Measurements from ENCODE around the gene PPY.

Gene PPY

DNA sequence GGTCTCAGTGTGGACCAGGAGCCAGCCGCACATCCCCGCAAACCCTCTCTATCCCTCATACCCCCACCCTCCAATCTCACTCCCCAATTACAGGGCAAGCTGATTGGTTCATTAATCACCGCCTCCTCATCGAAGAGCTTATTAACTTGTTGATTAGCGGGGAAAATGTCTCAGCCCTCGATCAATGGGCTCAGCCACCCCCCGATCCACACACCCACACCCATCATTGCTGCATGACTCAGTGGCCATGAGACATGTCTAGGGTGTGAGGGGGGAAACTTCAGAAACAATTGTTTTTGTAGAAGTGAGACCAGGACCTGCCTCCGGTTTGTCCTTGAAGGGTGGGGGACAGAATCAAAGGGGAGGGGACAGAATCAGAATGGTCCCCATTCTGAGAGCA is 13.9 kb upstream of the PPY start:
- TF ChIP-seq, protein P1, sequence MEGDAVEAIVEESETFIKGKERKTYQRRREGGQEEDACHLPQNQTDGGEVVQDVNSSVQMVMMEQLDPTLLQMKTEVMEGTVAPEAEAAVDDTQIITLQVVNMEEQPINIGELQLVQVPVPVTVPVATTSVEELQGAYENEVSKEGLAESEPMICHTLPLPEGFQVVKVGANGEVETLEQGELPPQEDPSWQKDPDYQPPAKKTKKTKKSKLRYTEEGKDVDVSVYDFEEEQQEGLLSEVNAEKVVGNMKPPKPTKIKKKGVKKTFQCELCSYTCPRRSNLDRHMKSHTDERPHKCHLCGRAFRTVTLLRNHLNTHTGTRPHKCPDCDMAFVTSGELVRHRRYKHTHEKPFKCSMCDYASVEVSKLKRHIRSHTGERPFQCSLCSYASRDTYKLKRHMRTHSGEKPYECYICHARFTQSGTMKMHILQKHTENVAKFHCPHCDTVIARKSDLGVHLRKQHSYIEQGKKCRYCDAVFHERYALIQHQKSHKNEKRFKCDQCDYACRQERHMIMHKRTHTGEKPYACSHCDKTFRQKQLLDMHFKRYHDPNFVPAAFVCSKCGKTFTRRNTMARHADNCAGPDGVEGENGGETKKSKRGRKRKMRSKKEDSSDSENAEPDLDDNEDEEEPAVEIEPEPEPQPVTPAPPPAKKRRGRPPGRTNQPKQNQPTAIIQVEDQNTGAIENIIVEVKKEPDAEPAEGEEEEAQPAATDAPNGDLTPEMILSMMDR (IDR thresholded peaks at IDR 0.05; ENCODE audit: insufficient read depth, low read length, missing control alignments): no peak
- ChIA-PET CTCF (interaction anchor here (0.6 to 4.8 kb wide), 4 partner anchors 12 to 184 kb away, joined by 3 to 42 read pairs (median 4); no protein-coding TSS in a partner anchor), POLR2A (no interaction called here)
- H3K4me3 ChIP-seq (ENCODE audit: low read depth, low read length): no peak overlapping the region
- no peak for DNase-seq (ENCODE audit: low read depth, low spot score)

DNA sequence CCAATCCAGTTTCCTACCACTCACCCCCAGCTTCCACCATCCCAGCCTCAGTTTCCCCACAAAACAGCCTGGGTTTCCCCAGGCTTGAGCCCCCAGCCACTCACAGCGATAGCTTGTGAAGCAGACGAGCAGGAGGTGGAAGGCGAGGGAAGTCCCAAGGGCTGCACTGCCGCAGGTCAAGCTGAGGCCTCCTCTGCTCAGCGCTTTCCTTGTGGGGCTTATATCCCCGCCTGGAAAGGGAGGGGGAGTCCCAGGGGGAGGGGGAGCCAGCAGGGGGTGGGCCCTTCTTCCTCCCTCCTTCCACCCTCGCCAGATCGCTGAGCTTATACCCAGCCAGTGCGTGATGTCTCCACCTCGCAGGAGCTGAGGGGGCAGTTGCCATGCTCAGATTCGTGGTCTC is 11.5 kb upstream of the PPY start, which contains the start of gene PYY:
Gene PYY, minus strand, starts transcription at position 195 of the 400 bp plus-strand sequence. CDS start 457 bp downstream, outside the sequence.
- CTCF ChIA-PET: interaction anchor here (1.1 to 5.1 kb wide), 3 partner anchors 9 to 44 kb away, joined by 3 to 28 read pairs (median 5); partner anchors contain the start of gene PPY
- no peak for DNase-seq (ENCODE audit: low read depth, low spot score)
- no peak within 1 kb of the TSS for H3K4me3 ChIP-seq (ENCODE audit: low read depth, low read length)
- TF ChIP-seq, protein P1 (IDR thresholded peaks at IDR 0.05; ENCODE audit: insufficient read depth, low read length, missing control alignments): no peak
- POLR2A ChIA-PET: no interaction called here

DNA sequence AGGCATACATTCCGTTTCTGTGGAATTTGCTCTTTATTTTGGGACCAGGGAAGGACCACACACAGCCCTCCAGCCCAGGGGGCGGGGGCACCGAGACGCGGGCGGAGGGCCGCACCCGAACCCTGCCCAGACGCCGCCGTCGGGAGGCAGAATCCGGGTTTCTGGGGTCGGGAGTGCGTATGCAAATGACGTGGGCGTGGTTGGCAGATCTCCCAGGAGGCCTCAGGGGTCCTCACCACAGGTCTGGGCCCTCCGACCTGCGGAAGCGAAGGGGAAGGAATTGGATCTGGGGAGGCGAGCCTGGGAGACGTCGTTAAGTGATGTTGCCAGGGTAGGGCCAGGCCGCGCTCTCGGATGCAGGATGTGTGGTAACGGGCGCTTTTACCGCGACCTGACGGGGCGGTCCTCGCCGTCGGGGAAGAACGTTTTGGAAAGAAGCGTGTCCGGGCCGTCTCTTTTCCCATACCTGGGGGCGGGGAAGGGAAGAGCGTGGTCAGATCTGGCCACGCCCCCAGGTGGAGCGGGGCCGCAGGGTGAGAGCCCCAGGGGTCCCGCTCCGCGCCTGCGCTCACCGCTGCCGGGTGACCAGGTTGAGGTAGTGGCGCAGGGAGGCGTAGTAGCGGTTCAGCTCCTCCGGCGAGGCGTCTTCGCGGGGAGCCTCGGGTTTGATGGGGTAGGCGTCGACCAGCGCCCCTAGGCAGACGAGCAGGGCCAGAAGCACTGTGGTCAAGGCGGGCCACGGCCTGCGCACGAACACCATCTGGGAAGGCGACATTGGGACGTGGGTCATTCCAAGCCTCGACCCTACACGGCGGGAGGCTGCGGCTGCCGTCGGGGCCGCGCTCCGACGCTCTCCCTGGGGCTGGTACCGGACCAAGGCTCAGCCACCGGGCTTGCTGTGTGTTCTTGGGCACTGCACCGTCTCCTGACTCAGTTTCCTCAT is 10.7 kb upstream of the PPY start:
- TF ChIP-seq, protein P1 (IDR thresholded peaks at IDR 0.05; ENCODE audit: insufficient read depth, low read length, missing control alignments): no peak
- no peak overlapping the region for H3K4me3 ChIP-seq (ENCODE audit: low read depth, low read length)
- DNase-seq (ENCODE audit: low read depth, low spot score): no peak
- ChIA-PET CTCF (interaction anchor here (1.1 to 5.1 kb wide), 2 partner anchors 8 to 10 kb away, joined by 3 to 28 read pairs; partner anchors contain the start of gene PPY), POLR2A (no interaction called here)

DNA sequence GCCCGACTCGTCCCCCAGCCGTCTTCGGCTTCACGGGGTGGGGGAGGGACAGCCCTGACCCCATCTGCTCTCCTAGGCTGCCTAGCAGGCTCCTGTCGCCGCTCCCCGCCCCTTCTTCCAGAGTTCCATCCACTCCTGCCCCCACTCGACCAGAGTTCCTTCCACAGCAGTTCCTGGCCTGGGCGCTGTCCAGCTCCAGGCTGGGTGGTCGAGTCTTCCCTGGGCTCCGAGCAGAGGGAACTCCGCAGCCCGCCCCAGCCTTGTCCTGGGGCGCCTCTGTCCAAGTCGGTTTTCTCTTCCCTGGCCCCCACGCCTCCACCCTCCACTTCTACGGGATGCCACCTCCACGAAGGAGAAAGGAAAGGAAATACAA is 10.1 kb upstream of the PPY start:
- TF ChIP-seq, protein P1 (IDR thresholded peaks at IDR 0.05; ENCODE audit: insufficient read depth, low read length, missing control alignments): no peak
- H3K4me3 ChIP-seq (ENCODE audit: low read depth, low read length): no peak overlapping the region
- no peak for DNase-seq (ENCODE audit: low read depth, low spot score)
- POLR2A ChIA-PET: no interaction called here
- CTCF ChIA-PET: interaction anchor here (1.2 to 5.1 kb wide), 2 partner anchors 9 to 12 kb away, joined by 3 to 28 read pairs; partner anchors contain the start of gene PPY

DNA sequence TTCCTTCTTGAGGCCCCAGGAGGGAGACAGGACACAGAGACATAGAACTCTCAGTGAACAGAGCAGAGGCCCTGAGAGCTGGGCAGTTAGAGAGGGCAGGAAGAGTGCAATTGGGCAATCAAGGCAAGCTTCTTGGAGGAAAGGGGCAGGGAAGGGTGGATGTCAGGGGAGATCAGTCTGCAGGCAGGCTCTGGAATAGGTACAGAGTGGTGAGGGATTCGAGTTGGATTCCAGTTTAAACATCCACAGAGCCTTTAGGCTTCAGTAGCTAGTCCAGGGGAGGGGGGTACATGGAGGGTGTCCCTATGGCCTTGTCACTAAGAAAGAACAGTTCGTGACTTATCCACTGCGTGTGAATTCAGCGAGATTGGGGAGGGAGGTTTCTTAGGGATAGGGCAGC is 9.5 kb upstream of the PPY start:
- no peak overlapping the region for H3K4me3 ChIP-seq (ENCODE audit: low read depth, low read length)
- TF ChIP-seq, protein P1 (IDR thresholded peaks at IDR 0.05; ENCODE audit: insufficient read depth, low read length, missing control alignments): no peak
- no peak for DNase-seq (ENCODE audit: low read depth, low spot score)
- CTCF ChIA-PET: interaction anchor here (1.2 to 5.1 kb wide), 2 partner anchors 8 to 11 kb away, joined by 3 to 28 read pairs; partner anchors contain the start of gene PPY
- POLR2A ChIA-PET: no interaction called here

DNA sequence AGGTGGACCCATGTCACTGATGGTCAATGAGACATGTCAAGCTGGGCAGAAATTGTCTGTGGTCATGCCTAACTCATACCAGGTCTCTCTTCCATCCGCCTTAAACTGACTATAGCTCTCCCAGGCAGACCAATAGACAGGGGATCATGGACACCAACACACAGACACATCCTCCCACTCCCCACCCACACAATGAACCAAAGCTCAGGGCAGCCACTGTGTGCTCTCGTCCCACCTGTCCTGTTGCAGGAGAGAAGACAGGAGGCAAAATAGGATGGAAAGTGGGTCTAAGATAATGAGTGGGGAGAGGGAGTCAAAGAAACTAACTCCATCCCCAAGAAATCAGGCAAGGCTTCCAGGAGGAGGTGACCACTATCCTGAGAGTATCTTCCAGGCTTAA is 8.3 kb upstream of the PPY start:
- ChIA-PET CTCF (interaction anchor here (0.9 to 16.0 kb wide), 6 partner anchors 7 to 218 kb away, joined by 4 to 320 read pairs (median 5); partner anchors contain the start of genes NAGS and PPY), POLR2A (no interaction called here)
- H3K4me3 ChIP-seq (ENCODE audit: low read depth, low read length): no peak overlapping the region
- TF ChIP-seq, protein P1 (IDR thresholded peaks at IDR 0.05; ENCODE audit: insufficient read depth, low read length, missing control alignments): no peak
- DNase-seq (ENCODE audit: low read depth, low spot score): no peak

All from AG04449 (cell line).